ENCODE data around the gene TNFSF13B. TPM values are rescaled to one million over a fixed set of nuclear protein-coding genes. Genes with fewer than 3 reads are reported as not detected.

Gene TNFSF13B
- total and polyA plus RNA-seq, 2 donors (not counting 1 experiment from before 2014, with no cell fraction given) = 1.8 to 4.8 TPM

DNA sequence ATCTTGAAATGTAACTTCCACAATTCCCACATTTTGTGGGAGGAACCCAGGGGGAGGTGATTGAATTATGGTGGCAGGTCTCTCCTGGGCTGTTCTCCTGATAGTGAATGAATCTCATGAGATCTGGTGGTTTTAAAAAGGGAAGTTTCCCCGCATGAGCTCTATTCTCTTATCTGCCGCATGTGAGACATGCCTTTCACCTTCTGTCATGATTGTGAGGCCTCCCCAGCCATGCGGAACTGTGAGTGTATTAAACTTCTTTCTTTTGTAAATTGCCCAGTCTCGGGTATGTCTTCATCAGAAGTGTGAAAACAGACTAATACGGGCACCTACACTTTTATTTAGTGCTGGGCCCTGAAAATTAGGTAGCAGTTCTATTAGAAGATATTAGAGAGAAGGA, 45.8 kb downstream of the TNFSF13B start:
- Histone ChIP-seq H2AFZ (ENCODE audit: low read length) (no peak overlapping the region), H3K9ac (ENCODE audit: insufficient read depth, low read length) (no peak overlapping the region), H3K4me1 (ENCODE audit: control insufficient read depth, extremely low read depth, insufficient read depth, low read length) (no peaks in the 10 kb centered on the region), H3K36me3 (ENCODE audit: control insufficient read depth, insufficient read depth, low read length) (no peaks in the 10 kb centered on the region), H3K27me3 (ENCODE audit: control insufficient read depth, insufficient read depth, low read length) (no peaks in the 10 kb centered on the region), H3K4me3 (replicated peaks in 1 of 4; ENCODE audit: control extremely low read depth in 1 of 4, insufficient read depth in 1 of 4, low read depth in 3 of 4, low read length in 4 of 4) (no peak overlapping the region), H3K4me2 (ENCODE audit: extremely low read depth, insufficient read depth, low read length) (no peak overlapping the region), H4K20me1 (ENCODE audit: control insufficient read depth, extremely low read depth, insufficient read depth, low read length) (no peaks in the 10 kb centered on the region), H3K79me2 (ENCODE audit: control insufficient read depth, insufficient read depth, low read length) (no peaks in the 10 kb centered on the region), H3K9me3 (ENCODE audit: control insufficient read depth, insufficient read depth, low read depth, low read length) (no peaks in the 10 kb centered on the region), H3K27ac (ENCODE audit: insufficient read depth, low read length) (no peak overlapping the region)
- DNase-seq (ENCODE audit: low read depth in 2 of 2) = no peak
- TF ChIP-seq, protein P1, sequence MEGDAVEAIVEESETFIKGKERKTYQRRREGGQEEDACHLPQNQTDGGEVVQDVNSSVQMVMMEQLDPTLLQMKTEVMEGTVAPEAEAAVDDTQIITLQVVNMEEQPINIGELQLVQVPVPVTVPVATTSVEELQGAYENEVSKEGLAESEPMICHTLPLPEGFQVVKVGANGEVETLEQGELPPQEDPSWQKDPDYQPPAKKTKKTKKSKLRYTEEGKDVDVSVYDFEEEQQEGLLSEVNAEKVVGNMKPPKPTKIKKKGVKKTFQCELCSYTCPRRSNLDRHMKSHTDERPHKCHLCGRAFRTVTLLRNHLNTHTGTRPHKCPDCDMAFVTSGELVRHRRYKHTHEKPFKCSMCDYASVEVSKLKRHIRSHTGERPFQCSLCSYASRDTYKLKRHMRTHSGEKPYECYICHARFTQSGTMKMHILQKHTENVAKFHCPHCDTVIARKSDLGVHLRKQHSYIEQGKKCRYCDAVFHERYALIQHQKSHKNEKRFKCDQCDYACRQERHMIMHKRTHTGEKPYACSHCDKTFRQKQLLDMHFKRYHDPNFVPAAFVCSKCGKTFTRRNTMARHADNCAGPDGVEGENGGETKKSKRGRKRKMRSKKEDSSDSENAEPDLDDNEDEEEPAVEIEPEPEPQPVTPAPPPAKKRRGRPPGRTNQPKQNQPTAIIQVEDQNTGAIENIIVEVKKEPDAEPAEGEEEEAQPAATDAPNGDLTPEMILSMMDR (conservative IDR thresholded peaks at IDR 0.05 in 1 of 2, IDR thresholded peaks at IDR 0.05 in 1 of 2; ENCODE audit: low read depth in 1 of 2, low read length in 2 of 2) = no peak
- TF ChIP-seq EZH2 (IDR thresholded peaks at IDR 0.05; ENCODE audit: low read length, missing control alignments) = no peak

DNA sequence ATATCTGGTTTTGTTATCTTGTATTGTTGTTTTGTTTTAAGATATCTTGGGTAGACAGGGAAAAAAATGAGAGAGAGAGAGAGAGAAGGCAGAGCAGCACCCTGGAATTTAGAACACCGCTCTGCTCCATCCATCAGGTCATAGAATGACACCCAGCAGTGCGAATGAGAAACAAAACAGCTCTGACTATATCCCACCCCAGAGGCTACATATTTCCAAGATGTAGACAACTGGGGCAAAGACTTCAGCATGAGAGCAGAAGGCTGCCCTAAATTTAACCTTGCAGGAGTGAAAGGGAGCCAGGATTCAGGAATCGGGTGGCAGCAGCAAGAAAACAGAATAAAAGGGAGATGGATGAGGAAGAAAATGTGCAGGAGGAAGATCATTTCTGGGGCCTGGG, 46.5 kb downstream of the TNFSF13B start:
- no peaks in the 10 kb centered on the region for H3K4me1 ChIP-seq (ENCODE audit: control insufficient read depth, extremely low read depth, insufficient read depth, low read length)
- no peak overlapping the region for H3K4me3 ChIP-seq (replicated peaks in 1 of 4; ENCODE audit: control extremely low read depth in 1 of 4, insufficient read depth in 1 of 4, low read depth in 3 of 4, low read length in 4 of 4)
- DNase-seq (ENCODE audit: low read depth in 2 of 2) = peak in 1 of 2 donors; percentile 24
- no peak overlapping the region for H3K4me2 ChIP-seq (ENCODE audit: extremely low read depth, insufficient read depth, low read length)
- H4K20me1 ChIP-seq (ENCODE audit: control insufficient read depth, extremely low read depth, insufficient read depth, low read length) = no peaks in the 10 kb centered on the region
- H3K27ac ChIP-seq (ENCODE audit: insufficient read depth, low read length) = no peak overlapping the region
- no peaks in the 10 kb centered on the region for H3K9me3 ChIP-seq (ENCODE audit: control insufficient read depth, insufficient read depth, low read depth, low read length)
- TF ChIP-seq, protein P1 (conservative IDR thresholded peaks at IDR 0.05 in 1 of 2, IDR thresholded peaks at IDR 0.05 in 1 of 2; ENCODE audit: low read depth in 1 of 2, low read length in 2 of 2) = no peak
- no peak for TF ChIP-seq EZH2 (IDR thresholded peaks at IDR 0.05; ENCODE audit: low read length, missing control alignments)
- H3K27me3 ChIP-seq (ENCODE audit: control insufficient read depth, insufficient read depth, low read length) = no peaks in the 10 kb centered on the region
- H2AFZ ChIP-seq (ENCODE audit: low read length) = no peak overlapping the region
- no peaks in the 10 kb centered on the region for H3K36me3 ChIP-seq (ENCODE audit: control insufficient read depth, insufficient read depth, low read length)
- H3K9ac ChIP-seq (ENCODE audit: insufficient read depth, low read length) = no peak overlapping the region
- no peaks in the 10 kb centered on the region for H3K79me2 ChIP-seq (ENCODE audit: control insufficient read depth, insufficient read depth, low read length)

GRCh38 chr13:108316413-108316812, 46.9 kb downstream of the TNFSF13B start:
- Histone ChIP-seq H3K9me3 (ENCODE audit: control insufficient read depth, insufficient read depth, low read depth, low read length) (no peaks in the 10 kb centered on the region), H3K27me3 (ENCODE audit: control insufficient read depth, insufficient read depth, low read length) (no peaks in the 10 kb centered on the region), H3K27ac (ENCODE audit: insufficient read depth, low read length) (no peak overlapping the region), H3K36me3 (ENCODE audit: control insufficient read depth, insufficient read depth, low read length) (no peaks in the 10 kb centered on the region), H3K79me2 (ENCODE audit: control insufficient read depth, insufficient read depth, low read length) (no peaks in the 10 kb centered on the region), H3K4me1 (ENCODE audit: control insufficient read depth, extremely low read depth, insufficient read depth, low read length) (no peaks in the 10 kb centered on the region), H3K4me3 (replicated peaks in 1 of 4; ENCODE audit: control extremely low read depth in 1 of 4, insufficient read depth in 1 of 4, low read depth in 3 of 4, low read length in 4 of 4) (no peak overlapping the region), H4K20me1 (ENCODE audit: control insufficient read depth, extremely low read depth, insufficient read depth, low read length) (no peaks in the 10 kb centered on the region), H2AFZ (ENCODE audit: low read length) (no peak overlapping the region), H3K4me2 (ENCODE audit: extremely low read depth, insufficient read depth, low read length) (no peak overlapping the region), H3K9ac (ENCODE audit: insufficient read depth, low read length) (no peak overlapping the region)
- TF ChIP-seq, protein P1 (conservative IDR thresholded peaks at IDR 0.05 in 1 of 2, IDR thresholded peaks at IDR 0.05 in 1 of 2; ENCODE audit: low read depth in 1 of 2, low read length in 2 of 2) = no peak
- TF ChIP-seq EZH2 (IDR thresholded peaks at IDR 0.05; ENCODE audit: low read length, missing control alignments) = no peak
- DNase-seq (ENCODE audit: low read depth in 2 of 2) = no peak
